GM12874 (cell line): ENCODE data around the gene KRT23.

Source experiments
- TF ChIP-seq, protein P1 (sequence below): IDR thresholded peaks from 2 replicates; pipeline ENCODE4 v1.5.1; 2011; ENCODE audit warnings: low read depth, mild to moderate bottlenecking, control low read depth, low read length, moderate library complexity; ENCODE audit not compliant: insufficient read depth

The KRT23 gene

DNA sequence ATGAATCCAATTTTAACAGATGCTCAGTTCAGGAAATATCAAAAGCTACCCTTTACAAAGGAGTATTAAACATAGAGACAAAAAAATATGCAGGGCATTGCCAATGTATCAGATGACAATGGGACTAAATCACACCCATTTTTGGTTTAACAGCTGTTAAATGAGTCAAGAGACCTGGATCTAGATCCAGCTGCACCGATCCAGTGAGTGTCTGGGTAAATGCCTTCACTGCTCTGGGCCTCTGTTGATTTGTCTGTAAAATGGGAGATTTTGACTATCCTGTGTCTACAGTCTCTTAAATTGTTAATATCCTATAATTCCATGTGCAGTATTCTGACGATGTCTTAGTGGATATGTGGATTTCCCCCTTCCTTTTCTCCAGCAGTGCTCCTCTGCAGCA, 16.4 kb downstream of the KRT23 start:
- TF ChIP-seq, protein P1, sequence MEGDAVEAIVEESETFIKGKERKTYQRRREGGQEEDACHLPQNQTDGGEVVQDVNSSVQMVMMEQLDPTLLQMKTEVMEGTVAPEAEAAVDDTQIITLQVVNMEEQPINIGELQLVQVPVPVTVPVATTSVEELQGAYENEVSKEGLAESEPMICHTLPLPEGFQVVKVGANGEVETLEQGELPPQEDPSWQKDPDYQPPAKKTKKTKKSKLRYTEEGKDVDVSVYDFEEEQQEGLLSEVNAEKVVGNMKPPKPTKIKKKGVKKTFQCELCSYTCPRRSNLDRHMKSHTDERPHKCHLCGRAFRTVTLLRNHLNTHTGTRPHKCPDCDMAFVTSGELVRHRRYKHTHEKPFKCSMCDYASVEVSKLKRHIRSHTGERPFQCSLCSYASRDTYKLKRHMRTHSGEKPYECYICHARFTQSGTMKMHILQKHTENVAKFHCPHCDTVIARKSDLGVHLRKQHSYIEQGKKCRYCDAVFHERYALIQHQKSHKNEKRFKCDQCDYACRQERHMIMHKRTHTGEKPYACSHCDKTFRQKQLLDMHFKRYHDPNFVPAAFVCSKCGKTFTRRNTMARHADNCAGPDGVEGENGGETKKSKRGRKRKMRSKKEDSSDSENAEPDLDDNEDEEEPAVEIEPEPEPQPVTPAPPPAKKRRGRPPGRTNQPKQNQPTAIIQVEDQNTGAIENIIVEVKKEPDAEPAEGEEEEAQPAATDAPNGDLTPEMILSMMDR, result no peak

DNA sequence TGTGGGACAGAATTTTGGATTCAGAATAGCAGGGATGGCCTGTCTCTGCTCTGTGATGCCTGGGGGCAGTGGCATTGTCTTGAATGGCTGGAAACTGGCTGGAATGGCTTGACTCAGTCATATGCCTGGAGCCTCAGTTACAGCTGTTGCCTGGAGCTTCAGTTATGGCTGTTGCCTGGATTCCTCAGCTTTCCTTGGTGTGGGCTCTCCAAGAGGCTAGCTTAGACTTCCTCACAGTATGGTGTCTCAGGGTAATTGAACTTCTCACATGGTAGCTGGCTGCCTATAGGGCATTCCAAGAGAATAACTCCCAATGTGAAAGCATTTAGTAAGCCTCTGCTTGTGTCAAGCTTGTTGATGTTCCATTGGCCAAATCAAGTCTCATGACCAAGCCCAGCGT, 21.1 kb downstream of the KRT23 start:
- TF ChIP-seq, protein P1, result no peak

DNA sequence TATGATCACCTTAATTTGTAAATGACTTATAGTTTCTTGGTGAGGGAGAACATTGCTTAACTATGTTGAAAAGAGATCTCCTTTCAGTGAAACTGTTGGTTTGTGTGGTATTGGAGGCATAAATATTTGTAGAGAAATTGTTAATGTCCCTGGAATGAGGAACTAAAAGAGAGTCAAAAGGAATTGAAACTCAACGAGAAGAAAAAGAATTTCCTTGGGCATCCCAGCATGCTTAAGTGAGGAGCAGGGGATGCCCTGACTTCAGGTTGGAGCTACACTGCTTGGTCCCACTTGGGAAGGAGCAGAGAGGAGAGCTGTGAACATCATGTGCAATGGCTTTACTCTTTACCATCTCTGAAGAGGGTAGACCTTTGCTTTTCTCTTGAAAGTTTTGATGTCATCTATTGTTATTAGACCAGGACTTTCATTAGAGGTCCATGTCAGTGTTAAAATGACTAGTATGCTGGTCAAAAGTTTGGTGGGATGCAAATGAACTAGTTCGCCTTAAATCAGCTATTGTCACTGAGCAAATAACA, 21.7 kb downstream of the KRT23 start:
- TF ChIP-seq, protein P1, result no peak

DNA sequence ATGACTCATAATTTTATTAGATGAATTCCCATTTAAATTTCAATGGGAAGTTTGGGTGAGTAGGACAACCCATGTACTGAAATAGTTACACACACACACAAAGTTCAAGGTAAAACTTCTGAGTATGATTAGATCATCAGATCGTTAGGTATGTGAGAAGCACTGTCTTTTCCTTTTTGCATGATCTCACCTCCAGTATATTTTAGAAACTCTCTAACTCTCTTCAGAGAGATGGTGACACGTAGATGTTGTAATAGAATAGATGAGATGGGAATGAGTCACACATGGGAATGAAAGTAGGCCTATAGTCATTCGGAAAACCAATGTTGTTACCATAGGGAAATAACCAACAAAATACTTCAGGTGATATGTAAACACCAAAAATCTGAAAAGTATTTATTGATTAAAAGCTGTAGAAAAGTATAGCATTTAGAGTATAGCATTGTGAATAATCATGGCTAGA, 22.2 kb downstream of the KRT23 start:
- TF ChIP-seq, protein P1, result no peak

DNA sequence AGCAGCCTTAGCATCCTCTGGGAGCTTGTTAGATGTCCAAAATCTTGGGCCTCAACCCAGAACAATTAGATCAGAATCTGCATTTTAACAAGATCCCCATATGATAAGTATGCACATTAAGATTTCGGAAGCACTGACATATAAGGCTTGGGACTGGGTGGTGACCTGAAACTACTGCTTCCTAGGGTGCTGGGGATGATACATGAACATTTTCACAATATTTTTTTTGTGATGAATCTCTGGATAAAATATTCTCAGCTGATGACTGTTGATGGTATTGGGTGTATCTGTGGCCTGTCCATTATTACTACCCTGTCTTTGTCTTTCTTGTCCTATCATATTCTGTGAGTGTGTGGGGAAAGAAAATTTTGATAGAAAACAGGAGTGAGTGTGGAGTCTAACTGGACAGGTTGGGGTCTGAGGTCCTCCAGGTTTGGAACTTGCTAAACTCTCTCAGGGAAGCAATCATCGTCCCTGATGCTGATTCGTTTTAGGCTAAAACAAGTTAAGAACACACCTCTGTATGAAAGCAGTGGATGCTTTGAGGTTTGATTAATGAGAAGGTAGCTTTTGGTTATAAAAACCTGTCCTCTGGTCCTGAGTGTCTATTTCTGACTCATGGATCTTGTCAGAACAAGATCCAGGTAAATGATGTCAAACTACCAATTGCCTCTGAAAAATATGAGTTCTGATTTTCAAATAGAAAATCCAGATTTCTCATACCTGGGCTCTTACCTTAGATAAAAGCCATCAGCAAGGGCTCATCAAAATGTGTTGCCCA, 23.2 kb downstream of the KRT23 start:
- TF ChIP-seq, protein P1, result no peak

DNA sequence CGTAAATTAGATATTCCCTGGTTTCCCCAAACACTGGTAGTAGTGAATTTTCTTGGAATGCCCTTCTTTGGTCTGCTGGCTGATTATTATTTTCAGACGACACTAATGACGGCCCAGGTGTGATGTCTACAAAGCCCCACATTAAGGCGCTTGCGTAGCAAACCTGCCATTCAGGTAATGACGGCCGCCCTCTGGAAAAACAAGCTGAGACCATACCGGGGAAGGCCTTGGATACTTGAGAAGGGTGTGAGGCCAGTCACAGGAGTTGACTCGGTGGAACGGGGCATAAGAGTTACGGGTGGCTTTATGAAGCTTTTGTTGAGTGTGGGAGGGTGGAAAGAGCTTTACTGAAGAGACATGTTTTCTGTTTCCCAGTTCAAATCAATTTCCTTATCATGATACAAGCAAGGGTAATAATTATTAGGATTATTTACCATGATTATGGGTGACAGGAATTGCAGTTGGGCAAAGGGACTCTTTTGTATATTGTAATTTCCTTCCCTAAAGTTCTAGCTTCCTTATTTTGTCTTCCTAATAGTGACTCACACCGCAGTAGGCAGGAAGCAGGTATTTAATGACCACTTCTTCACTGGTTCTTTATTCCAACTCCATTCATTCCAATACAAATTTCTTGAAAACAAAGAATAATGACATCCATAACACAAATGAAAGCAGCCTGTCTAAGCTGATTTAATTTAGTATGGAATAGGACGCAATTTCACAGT, 24.8 kb downstream of the KRT23 start:
- TF ChIP-seq, protein P1, result no peak

DNA sequence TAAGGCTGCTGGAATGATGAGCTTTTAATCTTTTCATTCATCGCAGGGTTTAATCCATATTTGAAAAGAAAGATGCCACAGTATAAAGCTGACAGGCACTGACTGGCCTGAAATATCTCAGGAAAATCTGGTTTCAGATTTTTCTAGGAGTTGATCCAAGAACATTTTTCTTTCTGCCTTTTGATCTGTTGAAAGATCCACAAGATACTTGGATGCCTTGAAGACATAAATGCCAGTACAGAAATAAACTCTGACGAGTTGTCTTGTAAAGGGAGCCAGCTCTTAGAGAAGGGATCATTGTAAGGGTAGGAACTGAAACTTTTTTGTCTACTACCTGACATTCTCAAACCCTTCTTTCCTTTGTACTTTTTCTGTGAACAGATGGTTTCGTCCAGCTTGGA, 27.0 kb downstream of the KRT23 start:
- TF ChIP-seq, protein P1, result no peak
